HepG2 (cell line): ENCODE results near the gene PLIN5. TPM values are rescaled to one million over a fixed set of nuclear protein-coding genes. Genes with fewer than 3 reads are reported as not detected.
A peak's percentile ranks its signal among the peaks of the same experiment; 100 is the strongest.

Experiments used
- ATAC-seq: fragments of 200-7000 bp; cut with Tn5 transposase; 3 replicates; pipeline ENCODE4 v1.9.1; 2020; ENCODE audit warnings: mild to moderate bottlenecking, moderate library complexity
- BruUV-seq: library from RNA; stranded (reverse); fragments of 400-500 nt; replicated peaks from 2 replicates; lab custom pipeline; 2021; lab: Mats Ljungman, UMichigan
- CTCF ChIA-PET: fragments of 300-600 bp; formaldehyde crosslinking; extraction: SDS; loops from one replicate; lab custom pipeline; 2021; ENCODE audit warnings: low total read pairs, inconsistent platforms, low intra/inter-chr PET ratio; lab: Yijun Ruan, JAX
- POLR2A ChIA-PET: fragments of 350-600 bp; sonication (Branson Sonifier 250); formaldehyde crosslinking; loops from one replicate; lab custom pipeline; 2020; ENCODE audit warnings: antibody characterized with exemption, inconsistent platforms; lab: Yijun Ruan, JAX
- DNase-seq: peaks from one replicate; pipeline ENCODE4 v3.0.0-alpha.2; 2015; ENCODE audit warnings: low spot score
- FAIRE-seq: peaks from 3 replicates; lab custom pipeline; 2011; peaks lifted over from hg19 to GRCh38; lab: Jason Lieb, UNC
- H2AFZ ChIP-seq: one replicate; pipeline ENCODE4 v1.6.1; 2011; ENCODE audit warnings: low read length, inconsistent platforms
- H3K27ac ChIP-seq: fragments of 300-600 bp; 3 replicates; pipeline ENCODE4 v1.8.0; 2011; ENCODE audit warnings: mixed run types, mild to moderate bottlenecking, mixed read lengths, low read length, inconsistent platforms; ENCODE audit not compliant: insufficient read depth; ENCODE audit errors: extremely low read length
- H3K27me3 ChIP-seq, 2 experiments: fragments of 200-600 bp in 1 of 2; 2 replicates in 1 of 2; 3 replicates in 1 of 2; pipeline versions ENCODE4 v1.6.0 to v1.8.0; 2011; ENCODE audit warnings: low read length in 2 of 2, mild to moderate bottlenecking in 2 of 2, moderate library complexity in 2 of 2, inconsistent platforms in 1 of 2; ENCODE audit not compliant: insufficient read depth in 2 of 2, control insufficient read depth in 1 of 2
- H3K36me3 ChIP-seq, 2 experiments: fragments of 200-600 bp in 1 of 2; replicated peaks in 1 of 2; 2 replicates in 1 of 2; 3 replicates in 1 of 2; pipeline versions ENCODE4 v1.5.1 to v1.8.0; 2011; ENCODE audit warnings: low read length in 2 of 2, inconsistent platforms in 1 of 2; ENCODE audit not compliant: insufficient read depth in 2 of 2, control insufficient read depth in 1 of 2
- H3K4me1 ChIP-seq: 2 replicates; pipeline ENCODE4 v1.5.1; 2012; ENCODE audit warnings: low read length, inconsistent platforms; ENCODE audit not compliant: insufficient read depth
- H3K4me2 ChIP-seq: 2 replicates; pipeline ENCODE4 v1.6.0; 2011; ENCODE audit warnings: low read depth, low read length, inconsistent platforms
- H3K4me3 ChIP-seq, 3 experiments: fragments of 200-600 bp in 1 of 3; sonication (generic), shearing (Covaris generic) in 1 of 3; replicated peaks in 1 of 3; 2 replicates each; pipeline ENCODE4 v1.5.1; 2011 to 2016; ENCODE audit warnings: low read length in 3 of 3, inconsistent platforms in 2 of 3, low read depth in 2 of 3, mild to moderate bottlenecking in 2 of 3, control low read depth in 1 of 3, mixed read lengths in 1 of 3; ENCODE audit not compliant: insufficient read depth in 1 of 3
- H3K79me2 ChIP-seq: one replicate; pipeline ENCODE4 v1.6.1; 2011; ENCODE audit warnings: low read length, inconsistent platforms; ENCODE audit not compliant: insufficient read depth
- H3K9ac ChIP-seq: 2 replicates; pipeline ENCODE4 v1.6.0; 2011; ENCODE audit warnings: mild to moderate bottlenecking, low read depth, low read length, inconsistent platforms; ENCODE audit not compliant: insufficient read depth
- H3K9me3 ChIP-seq: 2 replicates; pipeline ENCODE4 v1.5.1; 2012; ENCODE audit warnings: mild to moderate bottlenecking, low read length
- H4K20me1 ChIP-seq: 2 replicates; pipeline ENCODE4 v1.6.0; 2011; ENCODE audit warnings: inconsistent platforms, mild to moderate bottlenecking, low read length, moderate library complexity; ENCODE audit not compliant: insufficient read depth
- CHD4 ChIP-seq: fragments of 200-600 bp; sonication (generic); IDR thresholded peaks from 2 replicates; pipeline ENCODE4 v1.7.0; 2017; ENCODE audit warnings: mild to moderate bottlenecking, low read length, borderline replicate concordance
- SIN3A ChIP-seq: IDR thresholded peaks from 2 replicates; pipeline ENCODE4 v1.6.1; 2011; ENCODE audit warnings: low read depth, mild to moderate bottlenecking, control low read depth, low read length, borderline replicate concordance
- ZMYM3 ChIP-seq: sonication (generic); formaldehyde crosslinking; IDR thresholded peaks from 2 replicates; pipeline ENCODE4 v1.5.1; 2020; ENCODE audit warnings: mild to moderate bottlenecking, missing genetic modification reagents
- ZNF629 ChIP-seq: sonication (generic); formaldehyde crosslinking; conservative IDR thresholded peaks from 2 replicates; pipeline ENCODE4 v1.5.0; 2020; ENCODE audit warnings: missing genetic modification reagents
- ZNF720 ChIP-seq: sonication (generic); formaldehyde crosslinking; IDR thresholded peaks from 2 replicates; pipeline ENCODE4 v1.4.0; 2020; ENCODE audit warnings: missing genetic modification reagents
- WGBS: methylation state at CpG from one replicate; pipeline ENCODE4 v1.1.6; 2017; ENCODE audit warnings: low lambda C conversion rate; 5-methylcytosine and 5-hydroxymethylcytosine counted together
- in situ Hi-C: cut with HindIII; loops from 2 replicates; pipeline ENCODE4 v1.10.0; 2017; ENCODE audit warnings: low pct_unique_long_range_greater_than_20kb; ENCODE audit not compliant: extremely low pct_ligation_motif_present
- intact Hi-C: fragments of 100-400 bp; cut with micrococcal nuclease; formaldehyde crosslinking; loops from one replicate; pipeline ENCODE4 v1.10.0; 2022; ENCODE audit not compliant: unreplicated experiment
- polyA plus RNA-seq, 8 experiments: library from polyadenylated mRNA; depleted of rRNA in 3 of 8; stranded (reverse) in 7 of 8; unstranded in 1 of 8; fragments of >200 nt; fragmentation: Illumina TruSeq in 4 of 8; extraction: Trizol in 4 of 8; gene quantifications; 2 replicates each; pipeline versions ENCODE4 v1.2.1 to v1.2.3, GENCODE V29; 2011 to 2016; ENCODE audit warnings: low read depth in 4 of 8, missing spikeins in 1 of 8, mixed read lengths in 1 of 8; ENCODE audit not compliant: insufficient read depth in 1 of 8
- total RNA-seq, 5 experiments: library from RNA; depleted of rRNA; stranded (reverse); fragments of >200 nt; fragmentation: Illumina TruSeq; extraction: Trizol; gene quantifications; 2 replicates each; pipeline ENCODE4 v1.2.3, GENCODE V29; 2016; ENCODE audit warnings: low read depth in 1 of 5
- TF ChIP-seq, protein P1 (sequence below): sonication (generic); formaldehyde crosslinking; IDR thresholded peaks from 2 replicates; pipeline ENCODE4 v1.4.0; 2020; ENCODE audit warnings: missing genetic modification reagents

PLIN5 gene
- total and polyA plus RNA-seq, 2 of the 13 experiments (the other 11 are each of a cell fraction or from before 2014, with no cell fraction given): 1.8 to 4.8 TPM

DNA sequence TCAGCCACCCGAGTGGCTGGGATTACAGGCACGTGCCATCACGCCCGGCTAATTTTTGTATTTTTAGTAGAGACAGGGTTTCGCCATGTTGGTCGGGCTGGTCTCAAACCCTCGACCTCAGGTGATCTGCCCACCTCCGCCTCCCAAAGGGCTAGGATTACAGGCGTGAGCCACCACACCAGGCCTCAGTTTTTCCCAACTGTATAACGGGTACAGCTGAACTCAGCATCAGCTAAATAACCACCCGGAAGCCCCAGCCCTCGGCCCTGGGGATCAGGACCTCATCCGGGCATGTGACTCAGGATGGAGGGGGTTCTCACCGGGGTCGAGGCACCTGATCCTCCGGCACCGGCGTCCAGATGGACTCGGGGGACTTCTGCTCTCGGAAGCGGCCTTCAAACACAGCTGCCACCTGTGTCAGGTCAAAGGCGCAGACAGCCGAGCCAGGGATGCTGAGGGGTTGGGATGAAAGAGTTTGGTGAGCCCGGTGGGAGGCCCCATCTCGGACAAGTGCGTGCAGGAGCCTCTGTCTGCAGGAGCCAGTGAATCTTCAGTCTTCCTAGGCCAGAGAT lies 15.5 kb upstream of the PLIN5 start:
- H3K27me3 ChIP-seq: no peaks in the 10 kb centered on the region
- ChIA-PET CTCF (no interaction called here), POLR2A (no interaction called here)
- no peak overlapping the region for H2AFZ ChIP-seq
- DNase-seq (no peak), FAIRE-seq (no peak), ATAC-seq (no peak)
- no TSS peak for BruUV-seq
- no peak overlapping the region for H3K4me2 ChIP-seq
- in situ Hi-C loops: no loop called here
- no peak overlapping the region for H3K27ac ChIP-seq
- H3K4me3 ChIP-seq: no peak overlapping the region
- no peaks in the 10 kb centered on the region for H3K79me2 ChIP-seq
- TF ChIP-seq ZNF629 (CRISPR knock-in tag) (peak; percentile 88), SIN3A (no peak), ZNF720 (CRISPR knock-in tag) (no peak), CHD4 (peak; percentile 64; the same call in 1 of the 2 replicates), ZMYM3 (CRISPR knock-in tag) (0 out of 2 replicates have a peak, but pooled peaks have one; percentile 18)
- TF ChIP-seq, protein P1, sequence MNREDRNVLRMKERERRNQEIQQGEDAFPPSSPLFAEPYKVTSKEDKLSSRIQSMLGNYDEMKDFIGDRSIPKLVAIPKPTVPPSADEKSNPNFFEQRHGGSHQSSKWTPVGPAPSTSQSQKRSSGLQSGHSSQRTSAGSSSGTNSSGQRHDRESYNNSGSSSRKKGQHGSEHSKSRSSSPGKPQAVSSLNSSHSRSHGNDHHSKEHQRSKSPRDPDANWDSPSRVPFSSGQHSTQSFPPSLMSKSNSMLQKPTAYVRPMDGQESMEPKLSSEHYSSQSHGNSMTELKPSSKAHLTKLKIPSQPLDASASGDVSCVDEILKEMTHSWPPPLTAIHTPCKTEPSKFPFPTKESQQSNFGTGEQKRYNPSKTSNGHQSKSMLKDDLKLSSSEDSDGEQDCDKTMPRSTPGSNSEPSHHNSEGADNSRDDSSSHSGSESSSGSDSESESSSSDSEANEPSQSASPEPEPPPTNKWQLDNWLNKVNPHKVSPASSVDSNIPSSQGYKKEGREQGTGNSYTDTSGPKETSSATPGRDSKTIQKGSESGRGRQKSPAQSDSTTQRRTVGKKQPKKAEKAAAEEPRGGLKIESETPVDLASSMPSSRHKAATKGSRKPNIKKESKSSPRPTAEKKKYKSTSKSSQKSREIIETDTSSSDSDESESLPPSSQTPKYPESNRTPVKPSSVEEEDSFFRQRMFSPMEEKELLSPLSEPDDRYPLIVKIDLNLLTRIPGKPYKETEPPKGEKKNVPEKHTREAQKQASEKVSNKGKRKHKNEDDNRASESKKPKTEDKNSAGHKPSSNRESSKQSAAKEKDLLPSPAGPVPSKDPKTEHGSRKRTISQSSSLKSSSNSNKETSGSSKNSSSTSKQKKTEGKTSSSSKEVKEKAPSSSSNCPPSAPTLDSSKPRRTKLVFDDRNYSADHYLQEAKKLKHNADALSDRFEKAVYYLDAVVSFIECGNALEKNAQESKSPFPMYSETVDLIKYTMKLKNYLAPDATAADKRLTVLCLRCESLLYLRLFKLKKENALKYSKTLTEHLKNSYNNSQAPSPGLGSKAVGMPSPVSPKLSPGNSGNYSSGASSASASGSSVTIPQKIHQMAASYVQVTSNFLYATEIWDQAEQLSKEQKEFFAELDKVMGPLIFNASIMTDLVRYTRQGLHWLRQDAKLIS: no peak
- no peaks in the 10 kb centered on the region for H4K20me1 ChIP-seq
- no peaks in the 10 kb centered on the region for H3K9me3 ChIP-seq
- no peaks in the 10 kb centered on the region for H3K4me1 ChIP-seq
- intact Hi-C loops: no loop called here
- no peak overlapping the region for H3K9ac ChIP-seq
- 95% methylated on average over 18 of the region's 26 CpGs for WGBS
- H3K36me3 ChIP-seq: peaks cover 45 to 69% of the 10 kb centered on the region in 2 experiments
